ENCODE data around the gene WIPI1. TPM values are rescaled to one million over a fixed set of nuclear protein-coding genes. Genes with fewer than 3 reads are reported as not detected.

Gene WIPI1
- total RNA-seq, 1 experiment from 2014 or later = 38.4 TPM

DNA sequence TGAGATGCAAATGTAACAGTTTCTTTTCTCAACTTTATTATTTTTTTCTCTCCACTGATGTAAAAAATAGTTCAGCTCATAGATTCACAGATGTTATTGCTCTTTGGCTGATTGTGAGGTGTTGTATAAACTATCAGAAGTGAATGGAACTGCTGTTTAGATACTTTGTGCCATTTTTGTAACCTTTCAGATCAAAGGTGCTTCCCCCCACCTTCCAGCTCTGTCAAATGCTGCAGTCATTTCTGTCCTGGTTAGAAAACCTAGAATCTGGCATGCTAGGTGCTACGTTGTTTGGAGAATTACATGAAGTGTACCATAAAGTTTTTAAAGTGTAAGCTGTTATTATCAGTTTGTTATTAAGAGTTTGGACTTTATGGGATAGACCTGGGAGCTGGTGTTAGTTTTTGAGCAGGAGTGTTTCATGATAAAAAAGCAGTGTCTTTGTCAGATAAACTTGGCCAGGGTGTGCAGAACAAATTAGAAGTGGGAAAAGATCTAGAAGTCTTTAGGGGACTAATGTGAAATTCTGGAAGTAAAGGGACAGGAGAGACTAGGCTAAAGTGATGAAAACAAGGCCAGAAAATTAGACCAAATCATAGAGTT is 1.8 kb upstream of the WIPI1 start:
- Mint-ChIP-seq H3K4me3 (ENCODE audit: unreplicated experiment) (no peak overlapping the region), H3K4me1 (ENCODE audit: insufficient read depth, unreplicated experiment) (peaks cover 37% of the 10 kb centered on the region), H3K36me3 (ENCODE audit: insufficient read depth, unreplicated experiment) (no peaks in the 10 kb centered on the region), H3K27ac (ENCODE audit: low read depth, unreplicated experiment) (no peak overlapping the region), H3K9me3 (ENCODE audit: unreplicated experiment) (no peaks in the 10 kb centered on the region), H3K27me3 (ENCODE audit: insufficient read depth, unreplicated experiment) (no peaks in the 10 kb centered on the region)
- TF ChIP-seq CTCF (IDR thresholded peaks at IDR 0.05; ENCODE audit: unreplicated experiment) = no peak
- POLR2A ChIA-PET = interaction anchor here (0.6 to 8.8 kb wide), 13 partner anchors 8 to 466 kb away, joined by 3 to 114 read pairs (median 8); partner anchors contain the start of genes AMZ2, ARSG, PRKAR1A and SLC16A6
- no peak for DNase-seq (ENCODE audit: unreplicated experiment)
- CTCF ChIA-PET = interaction anchor here (0.6 to 3.0 kb wide), 9 partner anchors 8 to 293 kb away, joined by 3 to 14 read pairs (median 6); no protein-coding TSS in a partner anchor
- intact Hi-C loops (cut with micrococcal nuclease) = no loop called here
- BruUV-seq (replicated peaks) = no TSS peak

DNA sequence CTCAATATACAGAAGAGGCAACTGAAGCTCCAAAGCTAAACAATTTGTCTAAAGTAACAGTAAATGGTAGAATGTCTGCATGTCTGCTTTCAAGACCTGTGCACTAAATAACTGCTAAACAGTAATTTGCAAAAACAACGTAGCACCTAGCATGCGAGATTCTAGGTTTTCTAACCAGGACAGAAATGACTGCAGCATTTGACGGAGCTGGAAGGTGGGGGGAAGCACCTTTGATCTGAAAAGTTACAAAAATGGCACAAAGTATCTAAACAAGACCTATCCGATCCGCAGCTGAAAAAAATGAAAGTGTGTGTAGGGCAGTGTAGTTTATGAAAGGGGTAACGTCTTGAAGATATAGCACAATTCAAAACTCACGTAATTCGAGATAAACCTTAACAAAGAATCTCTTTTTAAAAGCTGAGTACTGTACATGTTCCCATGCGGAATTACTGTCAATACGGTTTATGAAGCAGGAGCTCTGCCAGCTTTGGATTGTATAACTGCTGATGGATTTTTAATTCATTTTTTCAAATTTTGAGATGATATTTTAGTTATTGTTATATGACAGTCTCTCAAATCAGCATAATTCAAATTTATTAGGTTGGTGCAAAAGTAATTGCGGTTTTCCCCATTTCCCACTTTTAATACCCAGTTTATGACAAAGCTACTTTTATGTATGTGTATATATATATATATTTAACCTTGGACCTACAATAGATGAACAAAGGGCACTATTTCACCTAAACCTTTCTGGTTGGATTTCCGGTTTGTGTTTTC is 1.2 kb upstream of the WIPI1 start:
- no peak for TF ChIP-seq CTCF (IDR thresholded peaks at IDR 0.05; ENCODE audit: unreplicated experiment)
- Mint-ChIP-seq H3K36me3 (ENCODE audit: insufficient read depth, unreplicated experiment) (peaks cover 3% of the 10 kb centered on the region), H3K4me1 (ENCODE audit: insufficient read depth, unreplicated experiment) (peaks cover 37% of the 10 kb centered on the region), H3K9me3 (ENCODE audit: unreplicated experiment) (no peaks in the 10 kb centered on the region), H3K27ac (ENCODE audit: low read depth, unreplicated experiment) (peak overlapping the region; percentile 51), H3K27me3 (ENCODE audit: insufficient read depth, unreplicated experiment) (no peaks in the 10 kb centered on the region), H3K4me3 (ENCODE audit: unreplicated experiment) (peak overlapping the region; percentile 96)
- intact Hi-C loops (cut with micrococcal nuclease) = no loop called here
- no peak for DNase-seq (ENCODE audit: unreplicated experiment)
- ChIA-PET POLR2A (interaction anchor here (0.6 to 8.8 kb wide), 28 partner anchors 9 to 499 kb away, joined by 3 to 114 read pairs (median 4); partner anchors contain the start of genes AMZ2, ARSG, KPNA2 and PRKAR1A), CTCF (interaction anchor here (0.6 to 3.0 kb wide), 10 partner anchors 9 to 288 kb away, joined by 3 to 14 read pairs (median 6); partner anchors contain the start of gene AMZ2)
- TSS peak; percentile 85 for BruUV-seq (replicated peaks)

- ChIA-PET POLR2A (interaction anchor here (0.6 to 8.8 kb wide), 35 partner anchors 8 to 869 kb away, joined by 3 to 114 read pairs (median 4); partner anchors contain the start of genes ABCA5, AMZ2, ARSG and KPNA2), CTCF (interaction anchor here (0.6 to 3.0 kb wide), 8 partner anchors 9 to 287 kb away, joined by 3 to 14 read pairs (median 6); partner anchors contain the start of gene AMZ2)
- no peaks in the 10 kb centered on the region for H3K9me3 Mint-ChIP-seq (ENCODE audit: unreplicated experiment)
- H3K27ac Mint-ChIP-seq (ENCODE audit: low read depth, unreplicated experiment) = peak overlapping the region; percentile 51
- peaks cover 4% of the 10 kb centered on the region for H3K36me3 Mint-ChIP-seq (ENCODE audit: insufficient read depth, unreplicated experiment)
- no peak for TF ChIP-seq CTCF (IDR thresholded peaks at IDR 0.05; ENCODE audit: unreplicated experiment)
- H3K4me3 Mint-ChIP-seq (ENCODE audit: unreplicated experiment) = peak overlapping the region; percentile 96
- DNase-seq (ENCODE audit: unreplicated experiment) = peak; percentile 97
- no peaks in the 10 kb centered on the region for H3K27me3 Mint-ChIP-seq (ENCODE audit: insufficient read depth, unreplicated experiment)
- BruUV-seq (replicated peaks) = no TSS peak
- H3K4me1 Mint-ChIP-seq (ENCODE audit: insufficient read depth, unreplicated experiment) = peaks cover 33% of the 10 kb centered on the region
- intact Hi-C loops (cut with micrococcal nuclease) = no loop called here
These were observed 403 bp upstream of the WIPI1 start for GRCh38 chr17:68457539-68458259.
